Kidney epithelial cell (primary cell): Measurements from ENCODE around the gene CUX1. TPM values are rescaled to one million over a fixed set of nuclear protein-coding genes. Genes with fewer than 3 reads are reported as not detected.
"Not testable (repeated sequence)": the region's sequence is repeated elsewhere in the genome, so short reads cannot be mapped to it uniquely, and the experiment has no call there.

ENCODE experiments used
- DNase-seq: peaks from one replicate; pipeline ENCODE4 v3.0.0-alpha.2; 2010; ENCODE audit warnings: low read depth
- H3K27me3 ChIP-seq: 2 replicates; pipeline ENCODE4 v1.6.0; 2011; ENCODE audit warnings: low read length; ENCODE audit not compliant: control insufficient read depth, insufficient read depth
- H3K36me3 ChIP-seq: 2 replicates; pipeline ENCODE4 v1.5.1; 2011; ENCODE audit warnings: low read length; ENCODE audit not compliant: control insufficient read depth, insufficient read depth
- H3K4me3 ChIP-seq: 2 replicates; pipeline ENCODE4 v1.5.1; 2011; ENCODE audit warnings: low read depth, mild to moderate bottlenecking, control low read depth, low read length
- total RNA-seq: library from RNA; depleted of rRNA; stranded (reverse); fragments of >200 nt; gene quantifications from 2 replicates; pipeline ENCODE4 v1.2.3, GENCODE V29; 2015
- TF ChIP-seq, protein P1 (sequence below): IDR thresholded peaks from 2 replicates; pipeline ENCODE4 v1.5.1; 2011; ENCODE audit warnings: mild to moderate bottlenecking, moderate library complexity, low read length, control low read depth, inconsistent platforms; ENCODE audit not compliant: insufficient read depth, poor library complexity, severe bottlenecking

CUX1 gene
- total RNA-seq, 1 donor from 2014 or later: 56.7 TPM

DNA sequence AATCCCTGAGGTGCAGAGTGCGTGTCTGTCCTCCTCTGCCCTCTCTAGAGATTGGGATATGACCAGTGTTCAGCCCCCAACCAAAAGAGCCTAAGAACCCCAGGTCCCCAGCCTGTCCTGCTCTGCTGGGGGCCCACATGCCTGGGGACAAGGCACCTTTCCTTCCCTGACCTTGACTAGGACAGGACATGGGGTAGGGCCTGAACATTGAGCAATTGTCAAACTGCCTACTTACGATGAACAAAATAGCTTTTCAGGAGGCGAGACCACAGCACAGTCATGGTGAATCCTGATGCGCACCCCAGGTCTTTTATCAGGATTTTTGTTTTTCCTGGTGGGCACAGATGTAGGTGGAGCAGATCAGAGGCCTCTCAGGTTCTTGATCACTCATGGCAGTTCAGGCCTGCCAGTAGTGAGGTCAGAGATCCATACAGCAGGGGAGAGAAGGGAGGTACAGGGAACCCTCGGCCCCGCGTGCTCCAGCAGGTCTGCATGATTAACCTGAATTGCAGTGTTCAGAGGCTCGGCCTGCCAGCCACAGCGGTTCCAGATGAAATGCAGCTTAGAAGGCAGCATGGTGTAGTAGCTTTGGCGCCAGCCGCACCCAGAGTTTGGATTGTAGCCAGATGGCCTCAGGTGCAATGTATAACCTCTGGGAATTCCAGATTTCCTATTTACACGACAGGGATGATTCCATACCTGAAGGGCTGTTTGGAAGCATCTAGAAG lies 191.3 kb downstream of the CUX1 start:
- Histone ChIP-seq H3K4me3 (no peak overlapping the region), H3K27me3 (no peaks in the 10 kb centered on the region), H3K36me3 (no peaks in the 10 kb centered on the region)
- TF ChIP-seq, protein P1, sequence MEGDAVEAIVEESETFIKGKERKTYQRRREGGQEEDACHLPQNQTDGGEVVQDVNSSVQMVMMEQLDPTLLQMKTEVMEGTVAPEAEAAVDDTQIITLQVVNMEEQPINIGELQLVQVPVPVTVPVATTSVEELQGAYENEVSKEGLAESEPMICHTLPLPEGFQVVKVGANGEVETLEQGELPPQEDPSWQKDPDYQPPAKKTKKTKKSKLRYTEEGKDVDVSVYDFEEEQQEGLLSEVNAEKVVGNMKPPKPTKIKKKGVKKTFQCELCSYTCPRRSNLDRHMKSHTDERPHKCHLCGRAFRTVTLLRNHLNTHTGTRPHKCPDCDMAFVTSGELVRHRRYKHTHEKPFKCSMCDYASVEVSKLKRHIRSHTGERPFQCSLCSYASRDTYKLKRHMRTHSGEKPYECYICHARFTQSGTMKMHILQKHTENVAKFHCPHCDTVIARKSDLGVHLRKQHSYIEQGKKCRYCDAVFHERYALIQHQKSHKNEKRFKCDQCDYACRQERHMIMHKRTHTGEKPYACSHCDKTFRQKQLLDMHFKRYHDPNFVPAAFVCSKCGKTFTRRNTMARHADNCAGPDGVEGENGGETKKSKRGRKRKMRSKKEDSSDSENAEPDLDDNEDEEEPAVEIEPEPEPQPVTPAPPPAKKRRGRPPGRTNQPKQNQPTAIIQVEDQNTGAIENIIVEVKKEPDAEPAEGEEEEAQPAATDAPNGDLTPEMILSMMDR: no peak
- DNase-seq: no peak

DNA sequence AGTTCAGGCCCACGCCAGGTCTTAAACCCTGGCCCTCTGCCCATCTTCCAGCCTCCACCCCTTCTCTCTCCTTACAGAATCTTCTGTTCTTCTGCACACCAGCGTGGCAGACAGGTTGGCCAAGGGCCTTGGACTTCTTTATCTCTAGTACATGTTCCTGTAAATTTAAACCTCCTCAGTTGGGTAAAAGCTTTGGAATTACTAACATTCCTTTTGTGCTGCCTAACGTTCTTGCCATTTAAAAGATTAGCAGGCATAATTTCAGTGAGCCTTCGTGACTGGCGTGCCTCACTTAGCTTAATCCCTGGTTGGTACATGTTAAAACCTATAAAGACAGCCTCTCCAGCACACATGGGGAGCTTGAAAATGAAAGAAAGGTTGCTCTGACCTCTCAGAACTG lies 192.2 kb downstream of the CUX1 start:
- H3K36me3 ChIP-seq: no peaks in the 10 kb centered on the region
- TF ChIP-seq, protein P1: no peak
- no peak overlapping the region for H3K4me3 ChIP-seq
- DNase-seq: no peak
- no peaks in the 10 kb centered on the region for H3K27me3 ChIP-seq

DNA sequence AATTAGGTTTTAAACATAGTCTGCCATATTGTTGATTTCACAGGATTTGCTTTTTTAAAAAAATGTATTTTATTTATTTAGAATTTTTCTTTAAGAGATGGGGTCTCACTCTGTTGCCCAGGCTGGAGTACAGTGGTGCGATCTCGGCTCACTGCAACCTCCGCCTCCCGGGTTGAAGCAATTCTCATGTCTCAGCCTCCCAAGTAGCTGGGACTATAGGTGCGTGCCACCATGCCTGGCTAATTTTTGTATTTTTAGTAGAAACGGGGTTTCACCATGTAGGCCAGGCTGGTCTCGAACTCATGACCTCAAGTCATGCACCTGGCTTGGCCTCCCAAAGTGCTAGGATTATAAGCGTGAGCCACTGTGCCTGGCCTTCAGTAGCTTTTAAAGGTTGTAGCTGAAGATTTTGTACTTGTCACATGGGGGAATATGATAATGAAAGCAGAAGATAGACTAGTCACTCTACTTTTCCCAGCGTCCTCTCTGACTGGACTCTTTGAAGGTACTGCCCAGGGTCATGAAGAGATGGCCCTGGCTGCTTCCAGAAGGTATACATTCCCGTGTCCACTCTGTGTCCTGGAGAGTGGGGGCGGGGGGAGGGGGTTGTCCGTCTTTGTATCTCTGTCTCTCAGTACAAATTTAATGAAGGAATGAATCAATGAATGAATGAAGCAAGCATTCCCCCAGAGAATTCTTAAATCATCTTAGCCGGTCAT lies 194.8 kb downstream of the CUX1 start:
- H3K36me3 ChIP-seq, H3K4me3 ChIP-seq, H3K27me3 ChIP-seq, DNase-seq: not testable (repeated sequence)

DNA sequence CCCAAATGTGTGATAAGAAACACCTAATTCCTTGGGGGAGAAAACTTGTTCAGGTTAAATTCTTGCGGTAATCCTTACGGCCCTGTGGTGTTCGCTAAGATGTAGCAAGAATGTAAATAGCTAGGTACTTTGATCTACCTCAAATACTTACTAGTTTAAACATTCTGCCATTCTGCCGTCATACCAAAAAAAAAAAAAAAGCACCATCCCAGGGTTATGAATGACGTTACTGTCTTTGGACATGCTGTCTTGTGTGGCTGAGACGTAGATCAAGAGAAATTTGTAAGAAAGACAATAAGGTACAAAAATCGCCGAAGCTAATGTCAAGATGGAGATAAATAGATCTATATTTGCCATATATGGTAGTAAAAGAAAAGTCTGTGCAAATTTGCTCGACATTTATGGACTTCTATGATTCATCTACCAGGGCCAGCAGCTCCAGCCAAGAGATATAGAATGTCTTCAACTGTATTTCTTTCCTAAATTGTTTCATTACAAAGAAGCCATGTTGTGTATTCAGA lies 195.6 kb downstream of the CUX1 start:
- no peak overlapping the region for H3K4me3 ChIP-seq
- H3K27me3 ChIP-seq: no peaks in the 10 kb centered on the region
- TF ChIP-seq, protein P1: no peak
- H3K36me3 ChIP-seq: no peaks in the 10 kb centered on the region
- DNase-seq: no peak

DNA sequence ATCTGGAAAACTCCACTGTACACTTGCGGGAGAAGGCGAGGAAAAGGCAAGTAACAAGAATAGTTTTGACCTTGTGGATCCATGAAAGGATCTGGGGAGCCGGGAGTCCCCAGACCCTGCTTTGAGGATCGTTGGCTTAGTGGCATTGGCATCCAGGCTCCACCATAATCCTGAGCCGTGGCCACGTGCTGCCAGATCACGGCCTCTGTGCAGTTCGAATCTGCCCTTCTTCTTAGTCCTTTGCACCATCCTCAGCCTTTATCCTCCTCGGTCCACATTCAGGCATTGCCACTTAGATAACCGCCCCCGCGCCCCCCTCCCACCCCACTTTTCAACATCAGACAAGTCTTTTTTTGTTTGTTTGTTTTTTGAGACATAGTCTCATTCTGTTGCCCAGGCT lies 201.4 kb downstream of the CUX1 start:
- H3K36me3 ChIP-seq: no peaks in the 10 kb centered on the region
- DNase-seq: no peak
- TF ChIP-seq, protein P1: no peak
- H3K27me3 ChIP-seq: no peaks in the 10 kb centered on the region
- no peak overlapping the region for H3K4me3 ChIP-seq

DNA sequence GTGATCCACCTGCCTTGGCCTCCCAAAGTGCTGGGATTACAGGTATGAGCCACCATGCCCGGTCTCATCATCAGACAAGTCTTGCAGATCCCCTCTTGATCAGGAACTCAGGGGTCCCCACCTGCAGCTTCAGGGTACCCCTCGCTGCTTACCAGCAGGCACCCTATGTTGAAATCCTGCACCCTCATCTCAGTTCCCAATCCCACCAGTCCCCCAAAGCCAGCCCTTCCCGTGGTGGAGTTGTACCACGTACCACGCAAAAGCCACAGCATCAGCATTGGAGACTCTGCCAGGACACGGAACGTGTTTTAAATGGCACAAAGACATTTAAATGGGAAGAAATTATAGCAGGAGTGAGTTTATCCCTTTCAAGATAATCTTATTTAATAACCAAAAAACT lies 202.0 kb downstream of the CUX1 start:
- Histone ChIP-seq H3K36me3 (no peaks in the 10 kb centered on the region), H3K4me3 (no peak overlapping the region), H3K27me3 (no peaks in the 10 kb centered on the region)
- TF ChIP-seq, protein P1: no peak
- DNase-seq: no peak
